ENCODE measurements around the gene TMEM198.

Gene TMEM198

GRCh38 chr2:219591091-219591490 lies 47.3 kb downstream of the TMEM198 start:
- DNase-seq, result no peak

DNA sequence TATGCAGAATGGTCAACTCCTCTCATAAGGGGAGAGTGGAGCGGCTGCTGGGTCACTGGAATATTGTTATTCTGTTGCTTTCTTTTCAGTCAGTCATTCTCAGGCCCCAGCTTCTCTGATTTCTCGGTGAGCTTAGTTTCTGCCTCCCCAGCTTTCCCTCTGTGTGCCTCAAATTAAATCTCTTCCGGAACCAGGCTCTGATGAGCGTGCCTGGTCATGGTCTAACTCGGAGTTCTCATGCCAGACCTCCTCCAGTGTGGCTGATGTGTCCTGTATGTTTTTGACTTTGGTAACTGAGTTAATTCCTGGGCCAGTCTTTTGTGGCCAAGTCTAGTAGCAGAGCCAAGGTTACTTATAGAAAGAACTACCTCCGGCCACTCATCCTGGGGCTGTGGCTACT lies 48.9 kb downstream of the TMEM198 start:
- DNase-seq, result no peak

GRCh38 chr2:219593154-219593553 lies 49.3 kb downstream of the TMEM198 start:
- no peak for DNase-seq

DNA sequence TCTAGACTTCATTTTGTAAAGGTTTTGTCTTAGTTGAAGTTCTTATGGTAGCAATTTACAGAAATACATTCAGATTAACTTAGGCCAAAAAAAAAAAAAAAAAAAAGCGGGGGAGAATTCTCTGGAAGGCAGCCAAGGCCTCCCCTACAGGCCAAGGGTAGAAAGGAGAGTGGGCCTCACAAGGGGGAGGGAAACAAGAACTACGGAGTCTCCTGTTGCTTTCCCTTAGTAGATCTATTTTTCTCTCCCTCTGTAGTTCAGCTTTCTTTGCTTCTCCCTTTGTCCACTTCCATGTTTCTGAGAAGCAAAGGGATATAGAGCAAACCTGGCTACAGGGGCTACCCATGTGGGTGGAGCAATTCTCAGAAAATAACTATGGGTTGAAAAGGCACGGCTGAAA lies 51.4 kb downstream of the TMEM198 start:
- no peak for DNase-seq

DNA sequence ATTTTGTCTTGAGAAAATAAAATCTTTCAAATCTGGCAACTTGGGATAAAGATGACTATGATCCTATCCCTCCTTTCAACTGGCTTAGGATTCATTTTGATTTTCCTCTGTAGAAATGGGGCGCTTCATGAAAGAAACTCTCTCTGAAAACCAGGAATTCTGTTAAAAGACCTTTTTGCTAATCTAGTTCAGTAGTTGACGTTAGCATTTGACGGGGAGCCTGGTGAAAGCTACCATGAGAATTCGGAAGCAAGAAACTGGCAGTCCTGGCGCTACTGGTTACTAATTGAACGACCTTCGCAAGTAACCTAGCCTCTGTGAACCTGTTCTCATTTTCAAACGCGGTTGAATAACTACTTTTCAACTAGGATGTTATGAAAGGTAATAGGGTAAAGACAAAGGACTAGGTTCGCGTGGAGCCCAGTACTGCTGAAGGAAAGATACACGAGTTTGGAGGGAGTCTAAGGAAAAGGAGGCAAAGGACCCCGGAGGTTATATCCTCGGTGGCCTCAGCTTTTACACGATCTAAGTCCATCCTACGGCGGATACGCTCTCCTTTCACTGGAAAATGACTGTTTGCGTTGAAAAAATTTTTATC lies 53.2 kb downstream of the TMEM198 start:
- DNase-seq, result no peak

GRCh38 chr2:219597552-219598307 lies 53.9 kb downstream of the TMEM198 start, which contains the start of gene STK11IP:
Gene STK11IP (plus strand): TSS chr2:219597857. CDS start chr2:219598120, 263 bp downstream.
- DNase-seq, result peak; percentile 97

DNA sequence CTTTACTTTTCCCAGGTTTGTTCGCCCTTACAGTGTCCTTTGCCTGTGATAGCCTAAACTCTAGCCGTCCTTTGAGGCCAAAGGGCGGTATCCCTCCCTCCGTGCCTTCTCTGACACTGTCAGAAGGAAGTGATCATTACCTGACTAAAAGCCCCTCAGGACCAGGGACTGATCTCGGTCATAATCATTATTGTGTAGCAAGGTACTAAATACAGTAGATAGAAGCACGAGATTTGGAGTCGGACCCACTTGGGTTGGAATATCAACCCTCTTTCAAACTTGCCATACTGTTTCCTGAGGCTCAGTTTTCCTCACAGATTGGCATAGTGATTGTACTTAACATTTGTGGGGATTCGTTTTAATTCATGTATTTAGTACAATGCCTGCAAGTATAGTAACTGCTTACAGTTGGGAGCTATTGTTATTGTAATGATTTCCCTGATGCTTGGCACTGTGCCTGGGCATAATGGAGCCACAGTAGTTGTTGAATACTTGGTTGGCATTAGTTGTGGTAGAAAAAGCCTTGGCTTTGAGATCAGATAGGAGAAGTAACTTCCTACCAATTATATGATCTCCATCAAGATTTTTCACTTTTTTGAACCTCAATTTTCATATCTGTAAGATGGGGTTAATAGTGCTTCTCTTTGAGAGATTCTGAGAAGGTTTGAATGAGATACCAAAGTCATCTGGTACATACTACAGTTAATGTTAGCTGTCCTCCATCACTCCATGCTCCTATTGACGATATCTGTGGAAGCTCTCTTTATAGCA lies 54.7 kb downstream of the TMEM198 start:
- DNase-seq, result no peak
